K562 (cell line): Measurements from ENCODE around the gene GCG. TPM values are rescaled to one million over a fixed set of nuclear protein-coding genes. Genes with fewer than 3 reads are reported as not detected.

ENCODE experiments used
- ATAC-seq: fragments of 200-7000 bp; cut with Tn5 transposase; 3 replicates; pipeline ENCODE4 v1.9.1; 2020; ENCODE audit warnings: moderate library complexity
- BruUV-seq: library from RNA; stranded (reverse); fragments of 400-500 nt; replicated peaks from 2 replicates; lab custom pipeline; 2021; lab: Mats Ljungman, UMichigan
- CTCF ChIA-PET: fragments of 300-600 bp; formaldehyde crosslinking; extraction: SDS; loops from one replicate; lab custom pipeline; 2021; ENCODE audit warnings: low intra/inter-chr PET ratio; lab: Yijun Ruan, JAX
- POLR2A ChIA-PET: fragments of 300-600, 350-650 bp; sonication (Branson Sonifier 250); formaldehyde crosslinking; extraction: SDS; loops from one replicate; lab custom pipeline; 2021; ENCODE audit warnings: antibody characterized with exemption, inconsistent platforms; lab: Yijun Ruan, JAX
- DNase-seq, 4 experiments: peaks; one replicate each; pipeline versions ENCODE4 v3.0.0 to v3.0.0-alpha.2; 2011 to 2018; ENCODE audit warnings: low spot score in 3 of 4, mixed read lengths in 3 of 4; ENCODE audit errors: extremely low read depth in 1 of 4
- FAIRE-seq: peaks from 2 replicates; lab custom pipeline; 2011; peaks lifted over from hg19 to GRCh38; lab: Jason Lieb, UNC
- H2AFZ ChIP-seq: 2 replicates; pipeline ENCODE4 v1.6.0; 2011; ENCODE audit warnings: low read depth, low read length, control low read depth, inconsistent platforms
- H3K27ac ChIP-seq: fragments of 200-600 bp; 3 replicates; pipeline ENCODE4 v1.8.0; 2011; ENCODE audit warnings: low read depth, mild to moderate bottlenecking, control low read depth, inconsistent platforms, low read length, moderate library complexity, mixed read lengths; ENCODE audit errors: extremely low read depth
- H3K27me3 ChIP-seq, 2 experiments: fragments of 300-600 bp in 1 of 2; 2 replicates in 1 of 2; 3 replicates in 1 of 2; pipeline versions ENCODE4 v1.6.0 to v1.8.0; 2011; ENCODE audit warnings: inconsistent platforms in 2 of 2, low read length in 2 of 2, mild to moderate bottlenecking in 1 of 2, mixed read lengths in 1 of 2, moderate library complexity in 1 of 2; ENCODE audit not compliant: control insufficient read depth in 2 of 2, insufficient read depth in 2 of 2
- H3K36me3 ChIP-seq: fragments of 300-600 bp; 3 replicates; pipeline ENCODE4 v1.8.0; 2011; ENCODE audit warnings: mild to moderate bottlenecking, low read length, inconsistent platforms; ENCODE audit not compliant: control insufficient read depth, insufficient read depth
- H3K4me1 ChIP-seq, 2 experiments: fragments of 200-600 bp in 1 of 2; replicated peaks in 1 of 2; 2 replicates in 1 of 2; 3 replicates in 1 of 2; pipeline versions ENCODE4 v1.5.1 to v1.8.0; 2011; ENCODE audit warnings: inconsistent platforms in 2 of 2, low read length in 2 of 2, mild to moderate bottlenecking in 1 of 2, mixed read lengths in 1 of 2, moderate library complexity in 1 of 2; ENCODE audit not compliant: control insufficient read depth in 2 of 2, insufficient read depth in 2 of 2
- H3K4me2 ChIP-seq: 2 replicates; pipeline ENCODE4 v1.6.1; 2011; ENCODE audit warnings: low read length, control low read depth, inconsistent platforms, mixed read lengths; ENCODE audit not compliant: insufficient read depth
- H3K4me3 ChIP-seq: fragments of 200-600 bp; sonication (generic), shearing (Covaris generic); 2 replicates; pipeline ENCODE4 v1.5.1; 2016; ENCODE audit warnings: control low read depth, inconsistent platforms
- H3K79me2 ChIP-seq: fragments of 200-600 bp; 3 replicates; pipeline ENCODE4 v1.8.0; 2011; ENCODE audit warnings: low read length, inconsistent platforms; ENCODE audit not compliant: control insufficient read depth, insufficient read depth
- H3K9ac ChIP-seq, 2 experiments: 2 replicates each; pipeline versions ENCODE4 v1.6.0 to v1.6.1; 2011; ENCODE audit warnings: low read depth in 2 of 2, low read length in 2 of 2, control low read depth in 1 of 2, inconsistent platforms in 1 of 2, mild to moderate bottlenecking in 1 of 2, mixed read lengths in 1 of 2; ENCODE audit not compliant: insufficient read depth in 1 of 2
- H3K9me1 ChIP-seq: one replicate; pipeline ENCODE4 v1.6.0; 2011; ENCODE audit warnings: inconsistent platforms, mild to moderate bottlenecking, low read length, moderate library complexity; ENCODE audit not compliant: control insufficient read depth, insufficient read depth
- H3K9me3 ChIP-seq: replicated peaks from 2 replicates; pipeline ENCODE4 v1.5.1; 2011; ENCODE audit warnings: low read depth, low read length, inconsistent platforms; ENCODE audit not compliant: control insufficient read depth, insufficient read depth
- H4K20me1 ChIP-seq: replicated peaks from 2 replicates; pipeline ENCODE4 v1.6.1; 2011; ENCODE audit warnings: low read length, inconsistent platforms, mixed read lengths; ENCODE audit not compliant: control insufficient read depth, insufficient read depth
- CAMTA2 ChIP-seq: fragments of 250-450 bp; sonication (Bioruptor Pico); conservative IDR thresholded peaks from 2 replicates; pipeline ENCODE4 v1.5.1; 2022
- CC2D1A ChIP-seq: fragments of 450-650 bp; IDR thresholded peaks from 2 replicates; pipeline ENCODE4 v1.6.1; 2017; ENCODE audit warnings: mild to moderate bottlenecking
- DLX4 ChIP-seq: fragments of 250-450 bp; sonication (Bioruptor Pico); IDR thresholded peaks from 2 replicates; pipeline ENCODE4 v1.6.1; 2021; ENCODE audit warnings: mild to moderate bottlenecking
- ID3 ChIP-seq, 2 experiments: fragments of 250-450 bp in 1 of 2; fragments of 450-650 bp in 1 of 2; sonication (Bioruptor Pico) in 1 of 2; IDR thresholded peaks; 2 replicates each; pipeline versions ENCODE4 v1.6.1 to v1.8.0; 2016 to 2021; ENCODE audit warnings: mild to moderate bottlenecking in 2 of 2, moderate library complexity in 2 of 2, missing compliant biosample characterization in 1 of 2, missing genetic modification characterization in 1 of 2
- IFI16 ChIP-seq: fragments of 250-450 bp; sonication (Bioruptor Pico); IDR thresholded peaks from 2 replicates; pipeline ENCODE4 v2.1.2; 2022; ENCODE audit warnings: mild to moderate bottlenecking, inconsistent platforms
- KLF10 ChIP-seq: fragments of 250-450 bp; sonication (Bioruptor Pico); IDR thresholded peaks from 2 replicates; pipeline ENCODE4 v1.6.1; 2021; ENCODE audit warnings: matching md5 sums
- MEF2A ChIP-seq: IDR thresholded peaks from 2 replicates; pipeline ENCODE4 v1.6.1; 2011; ENCODE audit warnings: low read depth, mild to moderate bottlenecking, low read length, moderate library complexity; ENCODE audit not compliant: control insufficient read depth
- MIER1 ChIP-seq: fragments of 450-650 bp; IDR thresholded peaks from 2 replicates; pipeline ENCODE4 v1.6.1; 2016; ENCODE audit warnings: antibody characterized with exemption, mild to moderate bottlenecking, low read depth
- MYNN ChIP-seq, 2 experiments: sonication (generic); formaldehyde crosslinking in 1 of 2; IDR thresholded peaks; 2 replicates each; pipeline versions ENCODE4 v1.5.0 to v1.6.1; 2016 to 2020; ENCODE audit warnings: antibody characterized with exemption in 1 of 2, missing genetic modification reagents in 1 of 2
- RNF2 ChIP-seq: sonication (generic); IDR thresholded peaks from 2 replicates; pipeline ENCODE4 v1.6.1; 2016
- SMARCC2 ChIP-seq: fragments of 450-650 bp; IDR thresholded peaks from 2 replicates; pipeline ENCODE4 v1.6.1; 2017; ENCODE audit warnings: antibody characterized with exemption, moderate library complexity, mild to moderate bottlenecking, low read depth
- TCF7L2 ChIP-seq: fragments of 150-350 bp; IDR thresholded peaks from 2 replicates; pipeline ENCODE4 v1.6.1; 2016; ENCODE audit warnings: low read depth, mild to moderate bottlenecking, low read length, moderate library complexity
- TSC22D4 ChIP-seq: fragments of 450-650 bp; IDR thresholded peaks from 2 replicates; pipeline ENCODE4 v1.6.1; 2016; ENCODE audit warnings: missing genetic modification characterization, missing biosample characterization, control low read depth
- XRCC3 ChIP-seq: fragments of 450-650 bp; IDR thresholded peaks from 2 replicates; pipeline ENCODE4 v1.6.1; 2017; ENCODE audit warnings: mild to moderate bottlenecking, moderate library complexity
- ZBTB12 ChIP-seq: fragments of 250-450 bp; sonication (Bioruptor Pico); IDR thresholded peaks from 2 replicates; pipeline ENCODE4 v1.4.0; 2020
- ZNF77 ChIP-seq: fragments of 250-450 bp; sonication (Bioruptor Pico); IDR thresholded peaks from 2 replicates; pipeline ENCODE4 v1.5.0; 2020
- ZNF785 ChIP-seq: fragments of 250-450 bp; sonication (Bioruptor Pico); IDR thresholded peaks from 2 replicates; pipeline ENCODE4 v1.4.0; 2020; ENCODE audit warnings: mild to moderate bottlenecking
- in situ Hi-C: fragments of 300-500 bp; cut with MboI; formaldehyde crosslinking; loops from 4 replicates; pipeline ENCODE4 v1.15.0; 2018; ENCODE audit warnings: inconsistent platforms, mixed read lengths
- intact Hi-C: fragments of 100-400 bp; cut with micrococcal nuclease; formaldehyde crosslinking; loops from 2 replicates; pipeline ENCODE4 v1.14.2; 2022
- polyA plus RNA-seq, 8 experiments: library from polyadenylated mRNA; depleted of rRNA in 4 of 8; stranded (reverse) in 5 of 8; unstranded in 3 of 8; fragments of >200 nt; fragmentation: Nextera tagmentation in 2 of 8; fragmentation: Illumina TruSeq in 1 of 8; extraction: Ambion mirVana in 2 of 8; extraction: Trizol in 1 of 8; gene quantifications; 2 replicates each; pipeline versions ENCODE4 v1.2.1 to v1.2.3, GENCODE V29; 2011 to 2014; ENCODE audit warnings: inconsistent platforms in 1 of 8, missing spikeins in 1 of 8
- total RNA-seq, 7 experiments: library from RNA; depleted of rRNA in 6 of 7; stranded (reverse); fragments of >200 nt in 6 of 7; fragmentation: Illumina TruSeq in 2 of 7; extraction: Trizol in 2 of 7; gene quantifications; 2 replicates each; pipeline versions ENCODE4 v1.2.1 to v1.2.3, GENCODE V29; 2011 to 2021; ENCODE audit warnings: low replicate concordance in 1 of 7
- TF ChIP-seq, protein P1 (sequence below): fragments of 250-450 bp; sonication (Bioruptor Pico); IDR thresholded peaks from 2 replicates; pipeline ENCODE4 v1.4.0; 2020; ENCODE audit warnings: borderline replicate concordance

The GCG gene
- total and polyA plus RNA-seq, 9 of the 15 experiments (the other 6 are each of a cell fraction or from before 2014, with no cell fraction given): not detected

- TF ChIP-seq, protein P1, sequence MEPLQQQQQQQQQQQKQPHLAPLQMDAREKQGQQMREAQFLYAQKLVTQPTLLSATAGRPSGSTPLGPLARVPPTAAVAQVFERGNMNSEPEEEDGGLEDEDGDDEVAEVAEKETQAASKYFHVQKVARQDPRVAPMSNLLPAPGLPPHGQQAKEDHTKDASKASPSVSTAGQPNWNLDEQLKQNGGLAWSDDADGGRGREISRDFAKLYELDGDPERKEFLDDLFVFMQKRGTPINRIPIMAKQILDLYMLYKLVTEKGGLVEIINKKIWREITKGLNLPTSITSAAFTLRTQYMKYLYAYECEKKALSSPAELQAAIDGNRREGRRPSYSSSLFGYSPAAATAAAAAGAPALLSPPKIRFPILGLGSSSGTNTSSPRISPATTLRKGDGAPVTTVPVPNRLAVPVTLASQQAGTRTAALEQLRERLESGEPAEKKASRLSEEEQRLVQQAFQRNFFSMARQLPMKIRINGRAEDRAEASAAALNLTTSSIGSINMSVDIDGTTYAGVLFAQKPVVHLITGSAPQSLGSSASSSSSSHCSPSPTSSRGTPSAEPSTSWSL (CRISPR knock-in tag): no peak
- no peak for TF ChIP-seq KLF10 (CRISPR knock-in tag)
- TF ChIP-seq MYNN (IDR thresholded peaks at IDR 0.05): no peak
- TF ChIP-seq MYNN (CRISPR knock-in tag; IDR thresholded peaks at IDR 0.05): no peak
- no peak for TF ChIP-seq TSC22D4 (tag)
- TF ChIP-seq CAMTA2 (CRISPR knock-in tag): no peak
- no peak for TF ChIP-seq ZNF77 (CRISPR knock-in tag)
- no peak for TF ChIP-seq SMARCC2
Observed at GRCh38 chr2:162143969-162144368, 8.1 kb downstream of the GCG start (continued).

DNA sequence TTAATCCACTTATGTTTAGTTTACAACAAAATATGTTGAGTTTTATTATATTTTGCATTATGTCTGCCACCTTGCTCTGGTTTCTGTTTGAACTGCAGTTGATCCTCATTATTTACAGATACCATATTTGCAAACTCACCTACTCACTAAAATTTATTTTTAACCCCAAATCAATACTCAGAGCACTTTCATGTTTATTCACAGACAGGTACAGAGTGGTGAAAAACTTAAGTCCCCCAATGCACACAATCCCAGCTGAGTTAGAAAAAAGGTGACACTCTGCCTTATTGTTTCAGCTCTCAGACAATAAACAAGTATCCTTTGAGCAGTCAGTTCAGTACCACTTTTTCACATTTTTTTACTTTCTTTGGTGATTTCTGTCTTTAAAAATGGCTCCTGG is 13.7 kb downstream of the GCG start:
- Histone ChIP-seq H2AFZ (no peak overlapping the region), H3K27ac (no peak overlapping the region), H3K9me3 (no peaks in the 10 kb centered on the region), H3K79me2 (no peaks in the 10 kb centered on the region), H3K36me3 (no peaks in the 10 kb centered on the region), H3K9me1 (no peaks in the 10 kb centered on the region), H3K27me3 (no peaks in the 10 kb centered on the region), H3K9ac (no peak overlapping the region), H3K4me3 (no peak overlapping the region), H4K20me1 (no peaks in the 10 kb centered on the region), H3K4me2 (no peak overlapping the region), H3K4me1 (no peaks in the 10 kb centered on the region)
- POLR2A ChIA-PET: no interaction called here
- ATAC-seq: no peak
- intact Hi-C loops (no loop called here), in situ Hi-C loops (loop anchor here (25.0 kb wide), 1 partner anchor 876 kb away; no protein-coding TSS in a partner anchor)
- no peak for FAIRE-seq
- CTCF ChIA-PET: no interaction called here
- DNase-seq: no peak
- BruUV-seq: no TSS peak
- TF ChIP-seq RNF2 (no peak), CAMTA2 (CRISPR knock-in tag) (no peak), TCF7L2 (no peak), MIER1 (no peak), IFI16 (CRISPR knock-in tag) (no peak), CC2D1A (no peak), MEF2A (no peak), ID3 (CRISPR knock-in tag; IDR thresholded peaks at IDR 0.05) (no peak), ID3 (tag; IDR thresholded peaks at IDR 0.05) (no peak), XRCC3 (no peak), ZBTB12 (CRISPR knock-in tag) (no peak), ZNF785 (no peak), DLX4 (CRISPR knock-in tag) (no peak), ZNF77 (CRISPR knock-in tag) (no peak)
- TF ChIP-seq, protein P1 (CRISPR knock-in tag): no peak
